Right lobe of liver (tissue), 4 donors: ENCODE measurements around the gene PLXNA4.

Source experiments
- CTCF ChIP-seq, 4 donors: fragments of 200-600 bp in 3 of 4; fragments of 450-650 bp in 1 of 4; IDR thresholded peaks; one replicate each; pipeline versions ENCODE4 v1.5.1 to v1.8.0; 2016 to 2022; ENCODE audit warnings: antibody characterized with exemption in 4 of 4, mild to moderate bottlenecking in 2 of 4
- POLR2A ChIP-seq: fragments of 450-650 bp; IDR thresholded peaks from one replicate; pipeline ENCODE4 v1.6.1; 2017; ENCODE audit warnings: antibody characterized with exemption, mild to moderate bottlenecking
- donor health status: DM: no; HTN: no; CAD: no.
- donor health status: DM: no; HTN: no; CAD: no.
- donor health status: DM: no; HTN: yes; CAD: no.

DNA sequence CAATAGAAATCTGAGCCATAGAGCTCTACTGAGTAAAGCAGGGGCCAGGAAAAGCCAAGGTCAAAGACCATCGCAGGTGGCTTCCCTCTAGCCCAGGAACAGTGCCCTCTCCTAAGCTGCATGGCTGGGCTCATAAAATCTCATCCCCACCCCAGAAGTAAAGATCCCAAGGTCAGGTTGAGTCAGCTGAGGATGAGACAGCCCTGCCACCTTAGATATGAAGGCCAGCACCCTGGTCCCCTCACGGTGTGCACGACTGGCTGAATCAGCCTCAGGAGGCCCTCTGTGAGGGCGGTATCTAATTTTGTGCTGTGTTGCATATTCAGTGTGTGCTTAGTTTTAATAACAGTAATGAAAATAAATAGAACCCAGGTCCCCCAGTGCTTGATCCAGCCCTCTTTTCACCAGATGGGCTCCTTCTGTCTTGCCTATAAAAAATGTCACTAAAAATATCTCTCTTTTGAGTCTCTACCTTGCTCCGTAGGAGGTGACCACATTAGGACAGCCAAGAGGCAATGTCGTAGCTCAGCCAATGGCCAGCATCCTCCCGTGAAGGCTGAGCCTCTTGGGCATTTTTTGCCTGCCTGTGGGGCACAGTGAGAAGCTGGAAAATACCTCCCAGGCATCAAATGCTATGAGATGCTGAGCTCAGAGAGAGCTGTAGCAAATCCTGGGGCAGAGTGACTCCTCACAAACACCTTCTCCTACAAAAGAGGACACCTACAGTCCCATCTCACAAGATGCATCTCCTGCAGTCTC lies 424.0 kb downstream of the PLXNA4 start:
- TF ChIP-seq CTCF (IDR thresholded peaks at IDR 0.05), result no peak
- no peak for TF ChIP-seq POLR2A
